Breast epithelium (tissue), 4 donors: ENCODE measurements around the gene NID2. TPM values are rescaled to one million over a fixed set of nuclear protein-coding genes. Genes with fewer than 3 reads are reported as not detected.

ENCODE experiments used
- DNase-seq, 2 donors: peaks; one replicate each; pipeline ENCODE4 v3.0.0-alpha.2; 2019; ENCODE audit warnings: low spot score in 2 of 2
- H3K27ac ChIP-seq, 2 donors: fragments of 200-600 bp; sonication (generic) in 1 of 2; one replicate each; pipeline ENCODE4 v1.5.1; 2016 to 2019; ENCODE audit warnings: mild to moderate bottlenecking in 1 of 2
- H3K27me3 ChIP-seq, 2 donors: fragments of 200-600 bp; sonication (generic) in 1 of 2; one replicate each; pipeline versions ENCODE4 v1.5.1 to v1.6.0; 2017 to 2019; ENCODE audit warnings: control low read depth in 1 of 2, mild to moderate bottlenecking in 1 of 2
- H3K36me3 ChIP-seq: fragments of 200-600 bp; one replicate; pipeline ENCODE4 v1.5.1; 2019
- H3K4me1 ChIP-seq, 2 donors: fragments of 200-600 bp; sonication (generic); one replicate each; pipeline ENCODE4 v1.5.1; 2016 to 2019; ENCODE audit warnings: control low read depth in 1 of 2
- H3K4me3 ChIP-seq, 3 donors: fragments of 200-600 bp; sonication (generic); 1 replicate in 2 of 3; 2 replicates in 1 of 3; pipeline ENCODE4 v1.5.1; 2016 to 2019; ENCODE audit warnings: mild to moderate bottlenecking in 3 of 3, moderate library complexity in 2 of 3
- H3K9me3 ChIP-seq, 2 donors: fragments of 200-600 bp; sonication (generic) in 1 of 2; one replicate each; pipeline ENCODE4 v1.5.1; 2016 to 2019; ENCODE audit warnings: control low read depth in 1 of 2
- POLR2A ChIP-seq: fragments of 450-650 bp; IDR thresholded peaks from one replicate; pipeline ENCODE4 v1.6.1; 2016; ENCODE audit warnings: antibody characterized with exemption, mild to moderate bottlenecking, moderate library complexity
- POLR2AphosphoS5 ChIP-seq, 3 donors: sonication (generic); formaldehyde crosslinking; IDR thresholded peaks; one replicate each; pipeline ENCODE4 v1.6.1; 2017; ENCODE audit warnings: antibody characterized with exemption in 3 of 3
- intact Hi-C: fragments of 100-400 bp; cut with DNase I; formaldehyde crosslinking; loops from one replicate; pipeline ENCODE4 v1.15.1; 2023; ENCODE audit warnings: low total_unique reads
- total RNA-seq, 3 donors: library from RNA; depleted of rRNA; stranded (reverse); fragments of >200 nt; gene quantifications; one replicate each; pipeline ENCODE4 v1.1.0, GENCODE V29; 2016
- TF ChIP-seq, protein P1 (sequence below), 3 donors: fragments of 450-650 bp; IDR thresholded peaks; one replicate each; pipeline ENCODE4 v1.5.1; 2016 to 2017; ENCODE audit warnings: antibody characterized with exemption in 3 of 3, mild to moderate bottlenecking in 3 of 3, moderate library complexity in 3 of 3

Gene NID2
- total RNA-seq, 3 donors from 2014 or later, result 10.9 to 30.8 (median 14.2) TPM

DNA sequence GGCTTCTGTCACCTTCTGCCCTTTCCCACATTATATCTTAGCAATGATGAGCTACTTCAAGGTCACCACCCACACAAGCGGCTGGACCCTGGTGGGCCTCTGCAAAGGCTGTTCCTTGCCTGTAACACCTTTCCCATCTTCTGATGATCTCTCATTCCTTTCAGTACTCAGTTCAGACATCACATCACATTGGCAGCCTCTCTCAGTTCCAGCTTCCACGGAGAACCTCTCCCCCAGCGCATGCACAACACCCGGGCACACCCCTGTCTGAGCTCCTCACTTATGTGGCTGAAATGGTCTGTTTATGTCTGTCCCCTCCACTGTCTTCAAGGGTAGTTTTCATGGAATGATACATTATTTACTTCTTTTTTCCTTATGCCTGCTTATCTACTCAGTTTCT lies 6.5 kb upstream of the NID2 start:
- DNase-seq, result no peak
- no peaks in the 10 kb centered on the region for H3K4me1 ChIP-seq
- no peaks in the 10 kb centered on the region for H3K27me3 ChIP-seq
- no peaks in the 10 kb centered on the region for H3K9me3 ChIP-seq
- TF ChIP-seq POLR2AphosphoS5 (IDR thresholded peaks at IDR 0.05) (no peak), POLR2A (no peak)
- TF ChIP-seq, protein P1, sequence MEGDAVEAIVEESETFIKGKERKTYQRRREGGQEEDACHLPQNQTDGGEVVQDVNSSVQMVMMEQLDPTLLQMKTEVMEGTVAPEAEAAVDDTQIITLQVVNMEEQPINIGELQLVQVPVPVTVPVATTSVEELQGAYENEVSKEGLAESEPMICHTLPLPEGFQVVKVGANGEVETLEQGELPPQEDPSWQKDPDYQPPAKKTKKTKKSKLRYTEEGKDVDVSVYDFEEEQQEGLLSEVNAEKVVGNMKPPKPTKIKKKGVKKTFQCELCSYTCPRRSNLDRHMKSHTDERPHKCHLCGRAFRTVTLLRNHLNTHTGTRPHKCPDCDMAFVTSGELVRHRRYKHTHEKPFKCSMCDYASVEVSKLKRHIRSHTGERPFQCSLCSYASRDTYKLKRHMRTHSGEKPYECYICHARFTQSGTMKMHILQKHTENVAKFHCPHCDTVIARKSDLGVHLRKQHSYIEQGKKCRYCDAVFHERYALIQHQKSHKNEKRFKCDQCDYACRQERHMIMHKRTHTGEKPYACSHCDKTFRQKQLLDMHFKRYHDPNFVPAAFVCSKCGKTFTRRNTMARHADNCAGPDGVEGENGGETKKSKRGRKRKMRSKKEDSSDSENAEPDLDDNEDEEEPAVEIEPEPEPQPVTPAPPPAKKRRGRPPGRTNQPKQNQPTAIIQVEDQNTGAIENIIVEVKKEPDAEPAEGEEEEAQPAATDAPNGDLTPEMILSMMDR (IDR thresholded peaks at IDR 0.05), result no peak
- no peak overlapping the region for H3K4me3 ChIP-seq
- H3K36me3 ChIP-seq, result no peaks in the 10 kb centered on the region
- no peak overlapping the region for H3K27ac ChIP-seq
- intact Hi-C loops, result loop anchor here (1.0 kb wide), 1 partner anchor 9 kb away; no protein-coding TSS in a partner anchor

DNA sequence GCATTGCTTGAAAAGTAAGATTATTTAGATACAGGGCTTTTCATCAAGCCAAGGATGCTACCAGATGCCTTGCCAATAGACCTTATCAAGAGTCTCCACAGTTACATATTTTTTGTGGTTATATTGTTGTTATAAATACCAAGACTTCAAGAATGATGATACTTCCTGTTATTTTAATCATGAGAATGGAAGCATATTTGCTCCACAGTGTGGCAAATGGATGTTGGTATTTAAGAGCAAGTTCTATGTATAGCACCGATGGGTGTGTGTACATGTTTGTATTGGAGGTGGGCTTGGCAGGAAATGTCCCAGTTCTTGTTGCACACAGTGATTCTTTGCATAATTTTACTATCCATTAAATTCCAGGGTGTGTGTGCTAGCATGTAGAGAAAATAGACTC lies 4.4 kb upstream of the NID2 start:
- peaks cover 0 to 9% of the 10 kb centered on the region in 2 donors for H3K27me3 ChIP-seq
- no peaks in the 10 kb centered on the region for H3K36me3 ChIP-seq
- H3K4me1 ChIP-seq, result no peaks in the 10 kb centered on the region
- no peak for DNase-seq
- no peaks in the 10 kb centered on the region for H3K9me3 ChIP-seq
- intact Hi-C loops, result no loop called here
- TF ChIP-seq, protein P1 (IDR thresholded peaks at IDR 0.05), result no peak
- TF ChIP-seq POLR2AphosphoS5 (IDR thresholded peaks at IDR 0.05), result no peak
- no peak for TF ChIP-seq POLR2A
- no peak overlapping the region for H3K4me3 ChIP-seq
- H3K27ac ChIP-seq, result no peak overlapping the region

DNA sequence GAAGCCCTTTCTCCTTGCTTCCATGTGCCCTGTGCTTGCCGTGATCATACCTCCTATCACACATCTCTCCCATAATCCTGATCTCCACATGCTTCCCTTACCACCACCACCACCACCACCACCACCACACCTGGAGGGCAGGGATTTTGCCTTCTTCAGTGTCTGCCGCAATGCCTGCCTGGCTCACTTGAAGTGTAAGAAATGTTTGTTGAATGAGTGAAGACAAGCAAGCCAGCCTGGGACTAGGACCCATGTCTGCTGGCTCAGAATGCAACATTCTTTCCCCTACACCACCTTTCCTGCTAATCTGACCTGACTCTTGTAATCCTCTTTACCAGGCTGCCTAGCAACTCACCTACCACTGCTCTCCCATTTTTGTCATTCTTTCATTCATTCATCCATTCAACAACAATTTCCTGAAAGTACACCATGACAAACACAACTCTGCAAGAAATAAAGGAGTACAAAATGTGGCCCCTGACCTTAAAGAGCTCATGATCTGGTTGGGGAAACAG lies 3.5 kb upstream of the NID2 start:
- DNase-seq, result no peak
- intact Hi-C loops, result no loop called here
- Histone ChIP-seq H3K27ac (no peak overlapping the region), H3K4me3 (no peak overlapping the region), H3K4me1 (no peaks in the 10 kb centered on the region), H3K36me3 (no peaks in the 10 kb centered on the region), H3K9me3 (no peaks in the 10 kb centered on the region), H3K27me3 (peaks cover 0 to 15% of the 10 kb centered on the region in 2 donors)
- TF ChIP-seq, protein P1 (IDR thresholded peaks at IDR 0.05), result no peak
- TF ChIP-seq POLR2AphosphoS5 (IDR thresholded peaks at IDR 0.05) (no peak), POLR2A (no peak)

DNA sequence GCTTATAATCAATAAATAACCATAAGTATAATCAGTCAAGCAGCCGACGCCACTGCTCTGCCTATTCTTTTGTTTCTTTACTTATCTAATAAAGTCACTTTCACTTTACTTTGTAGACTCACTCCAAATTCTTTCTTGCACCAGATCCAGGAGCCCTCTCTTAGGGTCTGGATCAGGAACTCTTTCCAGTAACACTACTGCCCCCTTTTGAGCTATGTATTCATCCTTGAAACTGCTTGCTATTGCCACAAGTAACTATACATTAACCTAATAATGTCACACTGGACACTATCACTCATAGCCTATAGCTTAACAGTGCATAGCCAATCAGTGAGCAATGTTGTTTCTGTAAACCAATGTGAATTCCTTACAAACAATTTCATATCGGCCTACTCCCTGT lies 2.8 kb upstream of the NID2 start:
- no peak overlapping the region for H3K4me3 ChIP-seq
- no peak for DNase-seq
- H3K4me1 ChIP-seq, result no peaks in the 10 kb centered on the region
- H3K27ac ChIP-seq, result no peak overlapping the region
- TF ChIP-seq POLR2AphosphoS5 (IDR thresholded peaks at IDR 0.05) (no peak), POLR2A (no peak)
- TF ChIP-seq, protein P1 (IDR thresholded peaks at IDR 0.05), result no peak
- H3K36me3 ChIP-seq, result no peaks in the 10 kb centered on the region
- no peaks in the 10 kb centered on the region for H3K9me3 ChIP-seq
- peaks cover 0 to 15% of the 10 kb centered on the region in 2 donors for H3K27me3 ChIP-seq
- intact Hi-C loops, result no loop called here

DNA sequence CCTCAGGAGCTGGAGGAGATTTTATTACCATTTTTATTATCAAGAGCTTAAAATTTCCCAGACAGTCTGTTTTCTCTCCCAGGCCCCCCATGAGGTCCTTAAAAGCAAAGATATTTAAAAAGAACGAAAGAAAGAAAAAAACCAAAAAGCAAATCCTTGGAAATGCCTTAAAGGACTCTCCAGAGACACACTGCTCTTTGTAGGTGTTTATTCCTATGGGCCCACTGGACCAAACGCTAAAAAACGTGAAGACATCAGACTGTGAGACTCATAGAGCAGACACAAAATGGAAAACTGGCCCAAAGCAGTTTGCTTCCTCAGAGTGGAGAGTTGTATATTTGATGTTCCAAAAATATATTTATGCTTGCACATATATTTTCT lies 1.2 kb upstream of the NID2 start:
- Histone ChIP-seq H3K36me3 (no peaks in the 10 kb centered on the region), H3K9me3 (no peaks in the 10 kb centered on the region), H3K4me1 (no peaks in the 10 kb centered on the region), H3K27ac (peak overlapping the region in 1 of 2 donors; percentile 87), H3K27me3 (peaks cover 0 to 15% of the 10 kb centered on the region in 2 donors), H3K4me3 (peak overlapping the region in 2 of 3 donors; percentile 63 to 87)
- intact Hi-C loops, result no loop called here
- TF ChIP-seq, protein P1 (IDR thresholded peaks at IDR 0.05), result no peak
- TF ChIP-seq POLR2A (no peak), POLR2AphosphoS5 (IDR thresholded peaks at IDR 0.05) (no peak)
- DNase-seq, result no peak
